Fibroblast of villous mesenchyme (primary cell): ENCODE measurements around the gene OR8K3. TPM values are rescaled to one million over a fixed set of nuclear protein-coding genes. Genes with fewer than 3 reads are reported as not detected.

ENCODE experiments used
- DNase-seq: peaks from one replicate; pipeline ENCODE4 v3.0.0-alpha.2; 2010; ENCODE audit warnings: low read depth
- H3K4me3 ChIP-seq: 2 replicates; pipeline ENCODE4 v1.5.1; 2011; ENCODE audit warnings: low read depth, mild to moderate bottlenecking, low read length
- CTCF ChIP-seq: IDR thresholded peaks from 2 replicates; pipeline ENCODE4 v1.5.1; 2012; ENCODE audit warnings: low read depth, mild to moderate bottlenecking, low read length; ENCODE audit not compliant: insufficient read depth
- total RNA-seq: library from RNA; depleted of rRNA; stranded (reverse); fragments of >200 nt; gene quantifications from 2 replicates; pipeline ENCODE4 v1.2.3, GENCODE V29; 2012

OR8K3 gene
- total RNA-seq, 1 donor = not detected

GRCh38 chr11:56333156-56333555 is 18.2 kb downstream of the OR8K3 start:
- no peak for DNase-seq
- no peak for TF ChIP-seq CTCF
- H3K4me3 ChIP-seq = no peak overlapping the region

DNA sequence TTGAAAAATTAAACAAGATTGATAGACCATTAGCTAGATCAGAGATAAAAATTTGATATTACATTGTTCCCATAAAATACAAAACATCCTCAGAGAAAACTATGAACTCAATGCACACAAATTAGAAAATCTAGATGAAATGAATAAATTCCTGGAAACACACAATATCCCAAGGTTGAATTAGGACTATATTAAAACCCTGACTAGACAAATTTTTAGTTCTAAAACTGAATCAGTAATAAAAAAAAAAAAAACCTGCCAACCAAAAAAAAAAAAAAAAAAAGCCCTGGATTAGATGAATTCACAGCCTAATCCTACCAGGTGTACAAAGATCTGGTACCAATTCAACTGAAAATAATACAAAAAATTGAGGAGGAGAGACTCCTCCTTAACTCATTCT is 25.3 kb downstream of the OR8K3 start:
- H3K4me3 ChIP-seq = no peak overlapping the region
- no peak for TF ChIP-seq CTCF
- DNase-seq = no peak

GRCh38 chr11:56345739-56346138 is 30.8 kb downstream of the OR8K3 start, which contains the start of gene OR8K1:
OR8K1 (plus strand) TSS chr11:56346039; CDS start chr11:56346039, 0 bp downstream.
- DNase-seq = no peak
- no peak within 1 kb of the TSS for H3K4me3 ChIP-seq
- no peak for TF ChIP-seq CTCF

- no peak for DNase-seq
- no peak for TF ChIP-seq CTCF
- H3K4me3 ChIP-seq = no peak within 1 kb of the TSS
Measured at GRCh38 chr11:56353991-56354390, 39.0 kb downstream of the OR8K3 start, which contains the start of gene OR8J1. OR8J1 (plus strand) TSS chr11:56354291; CDS start chr11:56360247, 5,956 bp downstream.

Other genes with a start within 250 kb of the OR8K3 start
- not detected in 2 replicates for gene OR8I2, start 221.8 kb upstream of the OR8K3 start, total RNA-seq
- not detected in 2 replicates for gene OR8H2, start 211.5 kb upstream of the OR8K3 start, total RNA-seq
- gene OR8H3, start 192.8 kb upstream of the OR8K3 start, total RNA-seq = not detected in 2 replicates
- gene OR8J3, start 174.9 kb upstream of the OR8K3 start, total RNA-seq = not detected in 2 replicates
- gene OR8K5, start 154.8 kb upstream of the OR8K3 start, total RNA-seq = not detected in 2 replicates
- gene OR5J2, start 138.5 kb upstream of the OR8K3 start, total RNA-seq = not detected in 2 replicates
- not detected in 2 replicates for gene OR5T2, start 80.9 kb upstream of the OR8K3 start, total RNA-seq
- gene OR5T3, start 62.9 kb upstream of the OR8K3 start, total RNA-seq = not detected in 2 replicates
- gene OR5T1, start 41.0 kb upstream of the OR8K3 start, total RNA-seq = not detected in 2 replicates
- not detected in 2 replicates for gene OR8H1, start 22.9 kb upstream of the OR8K3 start, total RNA-seq
- not detected in 2 replicates for gene OR8K1, start 30.9 kb downstream of the OR8K3 start, total RNA-seq
- gene OR8J1, start 39.1 kb downstream of the OR8K3 start, total RNA-seq = not detected in 2 replicates
- gene OR8U1, start 60.5 kb downstream of the OR8K3 start, total RNA-seq = not detected in 2 replicates
- not detected in 2 replicates for gene OR5AL1, start 97.6 kb downstream of the OR8K3 start, total RNA-seq
- gene OR5M3, start 158.2 kb downstream of the OR8K3 start, total RNA-seq = not detected in 2 replicates
- not detected in 2 replicates for gene OR5M8, start 176.2 kb downstream of the OR8K3 start, total RNA-seq
- gene OR5M11, start 228.1 kb downstream of the OR8K3 start, total RNA-seq = not detected in 2 replicates